ENCODE data around the gene ZFX.

Gene ZFX

DNA sequence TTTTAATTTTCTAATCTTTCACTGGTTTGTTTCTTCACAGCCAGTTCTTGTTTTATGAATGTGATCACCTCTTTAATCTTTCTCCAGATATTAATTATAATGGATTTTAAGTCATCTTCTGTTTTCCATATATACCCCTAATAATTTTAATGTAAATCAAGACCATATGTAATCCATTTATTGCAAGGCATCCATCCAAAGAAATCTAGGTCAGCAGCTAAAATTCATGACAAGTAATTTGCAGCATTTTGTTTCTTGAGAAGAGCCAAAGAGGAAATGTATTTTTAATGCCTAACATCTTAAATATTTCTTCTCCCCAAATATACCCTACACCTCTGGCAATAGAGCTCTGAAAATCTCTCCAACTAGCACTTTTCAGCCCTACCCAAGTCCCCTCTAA, 83.3 kb downstream of the ZFX start:
- no peak for DNase-seq (ENCODE audit: low spot score)
- in situ Hi-C loops (cut with MboI; ENCODE audit: low pct_unique_long_range_greater_than_20kb, low sequenced_read_pairs, unreplicated experiment): loop anchor here (25.0 kb wide), 2 partner anchors 145 to 320 kb away; partner anchors contain the start of genes APOO and CXorf58
- TF ChIP-seq, protein P1, sequence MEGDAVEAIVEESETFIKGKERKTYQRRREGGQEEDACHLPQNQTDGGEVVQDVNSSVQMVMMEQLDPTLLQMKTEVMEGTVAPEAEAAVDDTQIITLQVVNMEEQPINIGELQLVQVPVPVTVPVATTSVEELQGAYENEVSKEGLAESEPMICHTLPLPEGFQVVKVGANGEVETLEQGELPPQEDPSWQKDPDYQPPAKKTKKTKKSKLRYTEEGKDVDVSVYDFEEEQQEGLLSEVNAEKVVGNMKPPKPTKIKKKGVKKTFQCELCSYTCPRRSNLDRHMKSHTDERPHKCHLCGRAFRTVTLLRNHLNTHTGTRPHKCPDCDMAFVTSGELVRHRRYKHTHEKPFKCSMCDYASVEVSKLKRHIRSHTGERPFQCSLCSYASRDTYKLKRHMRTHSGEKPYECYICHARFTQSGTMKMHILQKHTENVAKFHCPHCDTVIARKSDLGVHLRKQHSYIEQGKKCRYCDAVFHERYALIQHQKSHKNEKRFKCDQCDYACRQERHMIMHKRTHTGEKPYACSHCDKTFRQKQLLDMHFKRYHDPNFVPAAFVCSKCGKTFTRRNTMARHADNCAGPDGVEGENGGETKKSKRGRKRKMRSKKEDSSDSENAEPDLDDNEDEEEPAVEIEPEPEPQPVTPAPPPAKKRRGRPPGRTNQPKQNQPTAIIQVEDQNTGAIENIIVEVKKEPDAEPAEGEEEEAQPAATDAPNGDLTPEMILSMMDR (IDR thresholded peaks at IDR 0.05; ENCODE audit: extremely low read depth, insufficient read depth, missing control alignments): no peak

GRCh38 chrX:24235084-24235710, 85.7 kb downstream of the ZFX start:
- DNase-seq (ENCODE audit: low spot score): peak; percentile 28
- in situ Hi-C loops (cut with MboI; ENCODE audit: low pct_unique_long_range_greater_than_20kb, low sequenced_read_pairs, unreplicated experiment): loop anchor here (25.0 kb wide), 2 partner anchors 148 to 323 kb away; partner anchors contain the start of genes APOO and CXorf58
- TF ChIP-seq, protein P1 (IDR thresholded peaks at IDR 0.05; ENCODE audit: extremely low read depth, insufficient read depth, missing control alignments): no peak

GRCh38 chrX:24241822-24242648, 92.5 kb downstream of the ZFX start:
- peak; percentile 52 for DNase-seq (ENCODE audit: low spot score)
- in situ Hi-C loops (cut with MboI; ENCODE audit: low pct_unique_long_range_greater_than_20kb, low sequenced_read_pairs, unreplicated experiment): loop anchor here (25.0 kb wide), 2 partner anchors 155 to 330 kb away; partner anchors contain the start of genes APOO and CXorf58
- TF ChIP-seq, protein P1 (IDR thresholded peaks at IDR 0.05; ENCODE audit: extremely low read depth, insufficient read depth, missing control alignments): peak; percentile 53

GRCh38 chrX:24242649-24243175, 93.2 kb downstream of the ZFX start:
- TF ChIP-seq, protein P1 (IDR thresholded peaks at IDR 0.05; ENCODE audit: extremely low read depth, insufficient read depth, missing control alignments): no peak
- peak; percentile 24 for DNase-seq (ENCODE audit: low spot score)
- in situ Hi-C loops (cut with MboI; ENCODE audit: low pct_unique_long_range_greater_than_20kb, low sequenced_read_pairs, unreplicated experiment): loop anchor here (25.0 kb wide), 2 partner anchors 155 to 330 kb away; partner anchors contain the start of genes APOO and CXorf58

DNA sequence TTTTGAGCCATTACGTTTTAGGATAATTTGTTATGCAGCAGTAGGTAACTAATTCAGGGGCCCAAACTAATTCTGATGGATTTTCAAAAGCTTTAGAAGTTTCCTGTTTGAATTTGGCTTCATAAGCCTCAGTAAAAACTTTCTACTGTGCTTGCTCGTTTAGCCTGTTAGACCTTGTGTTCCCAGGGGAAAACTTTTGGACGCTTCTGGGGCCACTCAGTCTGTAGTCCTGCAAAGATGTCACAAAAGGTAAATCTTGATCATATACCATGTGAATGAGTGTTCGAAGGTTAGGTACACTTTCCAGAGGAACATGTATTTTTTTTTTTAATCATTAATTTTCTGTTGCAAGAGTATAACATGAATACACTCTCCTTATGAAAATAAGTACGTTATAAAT, 93.7 kb downstream of the ZFX start:
- in situ Hi-C loops (cut with MboI; ENCODE audit: low pct_unique_long_range_greater_than_20kb, low sequenced_read_pairs, unreplicated experiment): loop anchor here (25.0 kb wide), 2 partner anchors 156 to 331 kb away; partner anchors contain the start of genes APOO and CXorf58
- TF ChIP-seq, protein P1 (IDR thresholded peaks at IDR 0.05; ENCODE audit: extremely low read depth, insufficient read depth, missing control alignments): no peak
- DNase-seq (ENCODE audit: low spot score): no peak

GRCh38 chrX:24243692-24244091, 94.2 kb downstream of the ZFX start:
- in situ Hi-C loops (cut with MboI; ENCODE audit: low pct_unique_long_range_greater_than_20kb, low sequenced_read_pairs, unreplicated experiment): loop anchor here (25.0 kb wide), 2 partner anchors 156 to 331 kb away; partner anchors contain the start of genes APOO and CXorf58
- TF ChIP-seq, protein P1 (IDR thresholded peaks at IDR 0.05; ENCODE audit: extremely low read depth, insufficient read depth, missing control alignments): no peak

More at GRCh38 chrX:24243692-24244091, 94.2 kb downstream of the ZFX start:
- DNase-seq (ENCODE audit: low spot score): no peak

Measured in GM13977 (cell line).